Measurements from ENCODE around the gene CENPO. TPM values are rescaled to one million over a fixed set of nuclear protein-coding genes. Genes with fewer than 3 reads are reported as not detected.

CENPO gene
- total RNA-seq, 1 experiment from 2014 or later = 38.6 TPM

DNA sequence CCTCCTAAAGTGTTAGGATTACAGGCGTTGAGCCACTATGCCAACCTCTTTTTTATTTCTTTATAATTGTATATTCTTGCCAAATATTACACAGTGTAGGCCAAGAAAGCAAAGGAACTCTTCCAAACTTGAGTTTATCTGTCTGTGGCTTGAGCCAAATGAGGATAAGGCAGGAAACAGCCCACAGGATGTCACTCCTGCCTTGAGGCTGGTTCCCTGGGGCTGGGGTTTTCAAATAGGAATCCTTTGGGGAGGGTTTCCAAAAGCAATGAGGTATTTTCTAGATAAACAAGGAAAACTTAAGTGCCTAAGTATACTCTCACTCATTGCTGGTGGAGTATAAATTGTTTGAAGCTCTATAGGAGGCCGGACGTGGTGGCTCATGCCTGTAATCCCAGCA is 70.4 kb downstream of the CENPO start:
- CTCF ChIA-PET = interaction anchor here (0.5 to 1.3 kb wide), 2 partner anchors 112 to 485 kb away, joined by 3 to 4 read pairs; no protein-coding TSS in a partner anchor
- Mint-ChIP-seq H3K27me3 (ENCODE audit: low read depth) (no peaks in the 10 kb centered on the region), H3K27ac (no peak overlapping the region), H3K4me1 (no peaks in the 10 kb centered on the region), H3K36me3 (peaks cover 3% of the 10 kb centered on the region; the same call in 1 of the 2 replicates), H3K9me3 (peaks cover 4% of the 10 kb centered on the region), H3K4me3 (no peak overlapping the region)
- POLR2A ChIA-PET = no interaction called here
- ATAC-seq (no peak), DNase-seq (ENCODE audit: low spot score) (no peak)
- TF ChIP-seq, protein P1, sequence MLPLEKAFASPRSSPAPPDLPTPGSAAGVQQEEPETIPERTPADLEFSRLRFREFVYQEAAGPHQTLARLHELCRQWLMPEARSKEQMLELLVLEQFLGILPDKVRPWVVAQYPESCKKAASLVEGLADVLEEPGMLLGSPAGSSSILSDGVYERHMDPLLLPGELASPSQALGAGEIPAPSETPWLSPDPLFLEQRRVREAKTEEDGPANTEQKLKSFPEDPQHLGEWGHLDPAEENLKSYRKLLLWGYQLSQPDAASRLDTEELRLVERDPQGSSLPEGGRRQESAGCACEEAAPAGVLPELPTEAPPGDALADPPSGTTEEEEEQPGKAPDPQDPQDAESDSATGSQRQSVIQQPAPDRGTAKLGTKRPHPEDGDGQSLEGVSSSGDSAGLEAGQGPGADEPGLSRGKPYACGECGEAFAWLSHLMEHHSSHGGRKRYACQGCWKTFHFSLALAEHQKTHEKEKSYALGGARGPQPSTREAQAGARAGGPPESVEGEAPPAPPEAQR (CRISPR knock-in tag; IDR thresholded peaks at IDR 0.05) = no peak
- TF ChIP-seq SMAD4 (CRISPR knock-in tag; IDR thresholded peaks at IDR 0.05) = no peak

DNA sequence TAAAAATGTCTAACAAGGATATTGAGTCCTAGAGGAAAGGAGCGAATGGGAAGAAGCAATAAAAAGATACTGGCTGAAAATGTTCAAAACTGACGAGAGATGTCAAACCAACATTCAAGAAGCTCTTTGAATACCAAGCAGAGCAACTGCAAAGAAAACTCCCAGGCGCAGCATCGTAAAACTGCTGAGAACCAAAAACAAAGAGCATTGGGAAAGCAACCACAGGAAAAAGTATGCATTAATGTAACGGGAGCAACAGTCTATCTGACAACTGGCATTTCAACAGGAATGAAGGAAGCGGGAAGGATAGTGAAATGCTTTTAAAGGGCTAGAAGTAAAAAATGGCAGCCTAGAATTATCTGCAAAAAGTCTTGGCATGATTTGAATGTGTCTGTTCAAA is 73.7 kb downstream of the CENPO start:
- Mint-ChIP-seq H3K4me1 (peaks cover 6% of the 10 kb centered on the region), H3K9me3 (peaks cover 4% of the 10 kb centered on the region), H3K36me3 (peaks cover 4% of the 10 kb centered on the region; the same call in 1 of the 2 replicates), H3K27me3 (ENCODE audit: low read depth) (no peaks in the 10 kb centered on the region), H3K4me3 (no peak overlapping the region), H3K27ac (no peak overlapping the region)
- CTCF ChIA-PET = no interaction called here
- POLR2A ChIA-PET = no interaction called here
- TF ChIP-seq NFATC4 (CRISPR knock-in tag; IDR thresholded peaks at IDR 0.05) = no peak
- TF ChIP-seq TEAD1 (CRISPR knock-in tag; IDR thresholded peaks at IDR 0.05) = no peak
- TF ChIP-seq FOXJ3 (CRISPR knock-in tag; IDR thresholded peaks at IDR 0.05; ENCODE audit: borderline replicate concordance) = no peak
- no peak for TF ChIP-seq ZNF281 (CRISPR knock-in tag; IDR thresholded peaks at IDR 0.05)
- TF ChIP-seq CBFB (CRISPR knock-in tag; IDR thresholded peaks at IDR 0.05; ENCODE audit: low read depth) = no peak
- no peak for TF ChIP-seq ELF4 (CRISPR knock-in tag; IDR thresholded peaks at IDR 0.05; ENCODE audit: low read depth)
- TF ChIP-seq TP53 (CRISPR knock-in tag; IDR thresholded peaks at IDR 0.05) = no peak
- TF ChIP-seq SMAD3 (CRISPR knock-in tag; IDR thresholded peaks at IDR 0.05; ENCODE audit: borderline replicate concordance) = no peak
- TF ChIP-seq CTCF (IDR thresholded peaks at IDR 0.05) = no peak
- TF ChIP-seq ZNF416 (CRISPR knock-in tag; IDR thresholded peaks at IDR 0.05) = no peak
- TF ChIP-seq PRRX2 (CRISPR knock-in tag; IDR thresholded peaks at IDR 0.05) = no peak
- TF ChIP-seq, protein P2, sequence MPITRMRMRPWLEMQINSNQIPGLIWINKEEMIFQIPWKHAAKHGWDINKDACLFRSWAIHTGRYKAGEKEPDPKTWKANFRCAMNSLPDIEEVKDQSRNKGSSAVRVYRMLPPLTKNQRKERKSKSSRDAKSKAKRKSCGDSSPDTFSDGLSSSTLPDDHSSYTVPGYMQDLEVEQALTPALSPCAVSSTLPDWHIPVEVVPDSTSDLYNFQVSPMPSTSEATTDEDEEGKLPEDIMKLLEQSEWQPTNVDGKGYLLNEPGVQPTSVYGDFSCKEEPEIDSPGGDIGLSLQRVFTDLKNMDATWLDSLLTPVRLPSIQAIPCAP (CRISPR knock-in tag; IDR thresholded peaks at IDR 0.05) = no peak
- ATAC-seq = no peak
- DNase-seq (ENCODE audit: low spot score) = no peak

DNA sequence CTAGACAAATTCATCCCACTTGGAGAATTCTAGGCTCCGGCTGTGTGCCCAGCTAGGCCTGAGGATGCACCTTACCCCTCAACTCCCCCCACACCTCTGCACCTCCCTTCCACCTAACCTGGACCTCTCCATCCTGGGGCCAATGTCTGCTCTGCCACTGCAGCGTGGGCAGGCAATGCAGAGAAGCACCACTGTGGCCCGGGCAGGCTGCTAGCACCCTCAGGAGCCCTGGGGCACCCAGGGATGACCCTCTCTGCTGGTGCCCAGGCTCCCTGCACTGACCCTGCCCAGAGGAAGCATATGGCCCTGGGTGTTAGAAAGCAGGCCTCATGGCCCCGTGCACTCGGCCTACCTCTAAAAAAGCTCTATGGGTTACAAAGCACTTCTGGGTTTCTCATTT is 77.2 kb downstream of the CENPO start:
- no peak for ATAC-seq
- H3K9me3 Mint-ChIP-seq = peaks cover 4% of the 10 kb centered on the region
- peaks cover 17% of the 10 kb centered on the region for H3K4me1 Mint-ChIP-seq
- no peaks in the 10 kb centered on the region for H3K27me3 Mint-ChIP-seq (ENCODE audit: low read depth)
- H3K27ac Mint-ChIP-seq = no peak overlapping the region
- no peak for DNase-seq (ENCODE audit: low spot score)
- peaks cover 6% of the 10 kb centered on the region; the same call in 1 of the 2 replicates for H3K36me3 Mint-ChIP-seq
- no peak for TF ChIP-seq HMGXB4 (CRISPR knock-in tag; IDR thresholded peaks at IDR 0.05)
- ChIA-PET POLR2A (no interaction called here), CTCF (no interaction called here)
- no peak overlapping the region for H3K4me3 Mint-ChIP-seq
